Epithelial cell of proximal tubule (primary cell): ENCODE data around the gene ISL1. TPM values are rescaled to one million over a fixed set of nuclear protein-coding genes. Genes with fewer than 3 reads are reported as not detected.
A peak's percentile ranks its signal among the peaks of the same experiment; 100 is the strongest.

Experiments used
- DNase-seq: peaks from one replicate; pipeline ENCODE4 v3.0.0-alpha.2; 2011; ENCODE audit warnings: low read depth
- H3K4me3 ChIP-seq: 2 replicates; pipeline ENCODE4 v1.5.1; 2011; ENCODE audit warnings: low read depth, mild to moderate bottlenecking, low read length
- CTCF ChIP-seq: conservative IDR thresholded peaks from 2 replicates; pipeline ENCODE4 v1.5.1; 2012; ENCODE audit warnings: low read depth, mild to moderate bottlenecking, low read length
- total RNA-seq: library from RNA; depleted of rRNA; stranded (reverse); fragments of >200 nt; gene quantifications from 2 replicates; pipeline ENCODE4 v1.2.3, GENCODE V29; 2015

ISL1 gene
- total RNA-seq, 1 donor from 2014 or later = not detected

GRCh38 chr5:51373880-51374523 is 9.2 kb upstream of the ISL1 start:
- H3K4me3 ChIP-seq = no peak overlapping the region
- no peak for TF ChIP-seq CTCF
- DNase-seq = no peak

GRCh38 chr5:51375084-51375483 is 8.2 kb upstream of the ISL1 start:
- no peak overlapping the region for H3K4me3 ChIP-seq
- TF ChIP-seq CTCF = no peak
- DNase-seq = no peak

GRCh38 chr5:51376509-51376908 is 6.7 kb upstream of the ISL1 start:
- DNase-seq = no peak
- no peak for TF ChIP-seq CTCF

GRCh38 chr5:51377151-51378060 is 5.8 kb upstream of the ISL1 start:
- TF ChIP-seq CTCF = no peak
- H3K4me3 ChIP-seq = no peak overlapping the region
- no peak for DNase-seq

More at GRCh38 chr5:51376509-51376908, 6.7 kb upstream of the ISL1 start:
- H3K4me3 ChIP-seq = no peak overlapping the region

GRCh38 chr5:51378061-51378409 is 5.2 kb upstream of the ISL1 start:
- no peak for TF ChIP-seq CTCF
- H3K4me3 ChIP-seq = peak overlapping the region; percentile 43
- DNase-seq = no peak

- TF ChIP-seq CTCF = peak; percentile 11
- peak overlapping the region; percentile 43 for H3K4me3 ChIP-seq
- no peak for DNase-seq
These were observed 4.6 kb upstream of the ISL1 start for GRCh38 chr5:51378448-51379330.
